Kidney (tissue), 14 donors: Measurements from ENCODE around the gene TPK1. TPM values are rescaled to one million over a fixed set of nuclear protein-coding genes. Genes with fewer than 3 reads are reported as not detected.

Experiments
- DNase-seq, 5 donors: peaks; one replicate each; pipeline ENCODE4 v3.0.0-alpha.2; 2013 to 2020
- FAIRE-seq: peaks from 2 replicates; lab custom pipeline; 2012; peaks lifted over from hg19 to GRCh38; lab: Jason Lieb, UNC
- H3K27ac ChIP-seq, 2 donors: one replicate each; pipeline ENCODE4 v1.7.0; 2013; ENCODE audit warnings: low read depth in 2 of 2, low read length in 2 of 2, inconsistent platforms in 1 of 2
- H3K27me3 ChIP-seq: one replicate; pipeline ENCODE4 v1.7.1; 2013; ENCODE audit warnings: low read length, inconsistent platforms; ENCODE audit not compliant: control insufficient read depth, insufficient read depth
- H3K36me3 ChIP-seq, 3 donors: one replicate each; pipeline versions ENCODE4 v1.7.0 to v1.7.1; 2013; ENCODE audit warnings: low read length in 3 of 3, control low read depth in 1 of 3, inconsistent platforms in 1 of 3; ENCODE audit not compliant: insufficient read depth in 3 of 3, control insufficient read depth in 2 of 3
- H3K4me1 ChIP-seq, 3 donors: one replicate each; pipeline versions ENCODE4 v1.7.0 to v1.7.1; 2013; ENCODE audit warnings: low read length in 3 of 3, inconsistent platforms in 1 of 3, low read depth in 1 of 3; ENCODE audit not compliant: control insufficient read depth in 2 of 3, insufficient read depth in 2 of 3
- H3K4me3 ChIP-seq, 3 donors: one replicate each; pipeline versions ENCODE4 v1.7.0 to v1.8.1; 2013; ENCODE audit warnings: low read length in 3 of 3, control low read depth in 1 of 3, inconsistent platforms in 1 of 3
- H3K9ac ChIP-seq, 3 donors: one replicate each; pipeline versions ENCODE4 v1.7.0 to v1.7.1; 2013; ENCODE audit warnings: low read length in 3 of 3, control low read depth in 1 of 3, inconsistent platforms in 1 of 3
- H3K9me3 ChIP-seq, 3 donors: one replicate each; pipeline versions ENCODE4 v1.7.0 to v1.7.1; 2013; ENCODE audit warnings: low read length in 3 of 3, control low read depth in 1 of 3, inconsistent platforms in 1 of 3; ENCODE audit not compliant: control insufficient read depth in 2 of 3, insufficient read depth in 1 of 3
- intact Hi-C: fragments of 100-400 bp; cut with DNase I; formaldehyde crosslinking; loops from one replicate; pipeline ENCODE4 v1.11.1; 2022
- polyA plus RNA-seq: library from polyadenylated mRNA; stranded (reverse); fragments of 350-450 nt; fragmentation: Illumina TruSeq; extraction: RNeasy Lipid Tissue Mini Kit (QIAGEN cat#74804); gene quantifications from one replicate; pipeline ENCODE4 v1.2.3, GENCODE V29; 2014; ENCODE audit warnings: low read depth, low replicate concordance; ENCODE audit not compliant: insufficient read depth
- total RNA-seq: library from RNA; stranded (reverse); fragmentation: NEBNext Ultra II Directional; extraction: Animal tissue kit (Norgen Biotek cat#: 25700); gene quantifications from one replicate; pipeline ENCODE4 v1.2.1, GENCODE V29; 2021
- TF ChIP-seq, protein P1 (sequence below): IDR thresholded peaks from 3 replicates; pipeline ENCODE4 v1.5.1; 2012; ENCODE audit warnings: mild to moderate bottlenecking, moderate library complexity, borderline replicate concordance; ENCODE audit not compliant: insufficient read depth; ENCODE audit errors: extremely low read depth
- donor health status: control.
- donor health status: control.
- donor health status: control.
- donor health status: control.
- donor health status: control.
- donor health status: DM: yes; HTN: yes; CAD: no.
- donor health status: Normal renal cell carcinoma (clear cell type).

The TPK1 gene
- total and polyA plus RNA-seq, 2 donors from 2014 or later, result 5.3 to 15.5 TPM

GRCh38 chr7:144665689-144666381 lies 170.0 kb downstream of the TPK1 start:
- Histone ChIP-seq H3K27me3 (no peaks in the 10 kb centered on the region), H3K27ac (no peak overlapping the region), H3K4me3 (no peak overlapping the region), H3K4me1 (no peaks in the 10 kb centered on the region), H3K9me3 (no peaks in the 10 kb centered on the region), H3K9ac (no peak overlapping the region), H3K36me3 (no peaks in the 10 kb centered on the region)
- intact Hi-C loops, result no loop called here
- TF ChIP-seq, protein P1, sequence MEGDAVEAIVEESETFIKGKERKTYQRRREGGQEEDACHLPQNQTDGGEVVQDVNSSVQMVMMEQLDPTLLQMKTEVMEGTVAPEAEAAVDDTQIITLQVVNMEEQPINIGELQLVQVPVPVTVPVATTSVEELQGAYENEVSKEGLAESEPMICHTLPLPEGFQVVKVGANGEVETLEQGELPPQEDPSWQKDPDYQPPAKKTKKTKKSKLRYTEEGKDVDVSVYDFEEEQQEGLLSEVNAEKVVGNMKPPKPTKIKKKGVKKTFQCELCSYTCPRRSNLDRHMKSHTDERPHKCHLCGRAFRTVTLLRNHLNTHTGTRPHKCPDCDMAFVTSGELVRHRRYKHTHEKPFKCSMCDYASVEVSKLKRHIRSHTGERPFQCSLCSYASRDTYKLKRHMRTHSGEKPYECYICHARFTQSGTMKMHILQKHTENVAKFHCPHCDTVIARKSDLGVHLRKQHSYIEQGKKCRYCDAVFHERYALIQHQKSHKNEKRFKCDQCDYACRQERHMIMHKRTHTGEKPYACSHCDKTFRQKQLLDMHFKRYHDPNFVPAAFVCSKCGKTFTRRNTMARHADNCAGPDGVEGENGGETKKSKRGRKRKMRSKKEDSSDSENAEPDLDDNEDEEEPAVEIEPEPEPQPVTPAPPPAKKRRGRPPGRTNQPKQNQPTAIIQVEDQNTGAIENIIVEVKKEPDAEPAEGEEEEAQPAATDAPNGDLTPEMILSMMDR, result no peak
- no peak for DNase-seq
- no peak for FAIRE-seq

DNA sequence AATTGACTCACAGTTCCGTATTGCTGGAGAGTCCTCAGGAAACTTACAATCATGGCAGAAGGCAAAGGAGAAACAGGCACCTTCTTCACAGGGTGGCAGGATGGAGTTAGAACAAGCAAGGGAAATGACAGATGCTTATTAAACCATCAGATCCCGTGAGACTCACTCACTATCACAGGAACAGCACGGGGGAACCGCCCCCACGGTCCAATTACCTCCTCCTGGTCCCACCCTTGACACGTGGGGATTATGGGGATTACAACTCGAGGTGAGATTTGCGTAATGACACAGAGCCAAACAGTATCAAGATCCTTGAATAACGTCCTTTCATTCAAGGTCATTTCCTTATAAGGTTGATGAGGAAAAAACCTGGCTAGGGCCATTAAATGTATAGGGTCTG lies 176.6 kb downstream of the TPK1 start:
- intact Hi-C loops, result no loop called here
- H3K4me1 ChIP-seq, result no peaks in the 10 kb centered on the region
- H3K27ac ChIP-seq, result no peak overlapping the region
- no peak overlapping the region for H3K9ac ChIP-seq
- no peak overlapping the region for H3K4me3 ChIP-seq
- DNase-seq, result no peak
- H3K36me3 ChIP-seq, result no peaks in the 10 kb centered on the region
- no peak for FAIRE-seq
- H3K9me3 ChIP-seq, result no peaks in the 10 kb centered on the region
- TF ChIP-seq, protein P1, result no peak
- H3K27me3 ChIP-seq, result no peaks in the 10 kb centered on the region

GRCh38 chr7:144656965-144657517 lies 178.8 kb downstream of the TPK1 start:
- TF ChIP-seq, protein P1, result no peak
- no peaks in the 10 kb centered on the region for H3K27me3 ChIP-seq
- H3K9ac ChIP-seq, result no peak overlapping the region
- no peak overlapping the region for H3K4me3 ChIP-seq
- no peaks in the 10 kb centered on the region for H3K9me3 ChIP-seq
- no peaks in the 10 kb centered on the region for H3K4me1 ChIP-seq
- no peak for FAIRE-seq
- intact Hi-C loops, result no loop called here
- no peak overlapping the region for H3K27ac ChIP-seq
- H3K36me3 ChIP-seq, result no peaks in the 10 kb centered on the region
- DNase-seq, result peak in 2 of 5 donors; percentile 24 to 29
